Measurements from ENCODE around the gene ELP5.

- TF ChIP-seq CTCF (conservative IDR thresholded peaks at IDR 0.05; ENCODE audit: low read length) (no peak), EZH2phosphoT487 (IDR thresholded peaks at IDR 0.05; ENCODE audit: borderline replicate concordance, low read depth, low read length) (no peak)
Observed at GRCh38 chr17:7215652-7216180, 36.3 kb upstream of the ELP5 start.

Data from OCI-LY7 (cell line).